ENCODE data around the gene PRSS3. TPM values are rescaled to one million over a fixed set of nuclear protein-coding genes. Genes with fewer than 3 reads are reported as not detected.
"Not testable (repeated sequence)": the region's sequence is repeated elsewhere in the genome, so short reads cannot be mapped to it uniquely, and the experiment has no call there.

PRSS3 gene
- polyA plus RNA-seq, 3 donors: 1.2 to 2.2 (median 1.4) TPM

- DNase-seq (ENCODE audit: extremely low read depth in 1 of 11, low read depth in 9 of 11, low spot score in 4 of 11): not testable (repeated sequence)
These were observed 52.5 kb downstream of the PRSS3 start for GRCh38 chr9:33847894-33848205.

Other genes starting within 250 kb of the PRSS3 start
- 10 to 100 TPM; 58.4 to 76.7 (median 65.9) TPM for gene UBE2R2, start 21.6 kb downstream of the PRSS3 start, polyA plus RNA-seq (ENCODE audit: insufficient read length in 3 of 3)